ENCODE data around the gene UBE2QL1.

Gene UBE2QL1

DNA sequence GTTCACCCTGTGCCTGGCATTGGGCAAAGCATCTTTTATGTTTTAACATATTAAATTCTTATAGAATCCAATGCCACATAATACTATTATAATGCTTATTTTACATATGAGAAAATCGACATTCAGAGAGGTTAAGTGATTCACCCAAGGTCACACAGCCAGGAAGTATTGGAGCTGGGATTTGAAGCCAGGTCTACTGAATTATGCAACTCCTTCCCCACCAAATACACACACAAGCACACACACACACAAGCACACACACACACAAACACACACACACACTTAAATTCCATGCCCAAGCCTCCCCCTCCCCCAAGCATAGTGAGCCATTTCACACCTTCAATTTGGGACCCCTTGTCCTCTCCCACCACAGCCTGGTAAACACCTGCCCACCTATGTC lies 37.4 kb downstream of the UBE2QL1 start:
- DNase-seq (ENCODE audit: insufficient read length, low spot score), result no peak
- FAIRE-seq, result no peak
- no peak for TF ChIP-seq POLR2A (IDR thresholded peaks at IDR 0.05; ENCODE audit: low read depth, low read length)

DNA sequence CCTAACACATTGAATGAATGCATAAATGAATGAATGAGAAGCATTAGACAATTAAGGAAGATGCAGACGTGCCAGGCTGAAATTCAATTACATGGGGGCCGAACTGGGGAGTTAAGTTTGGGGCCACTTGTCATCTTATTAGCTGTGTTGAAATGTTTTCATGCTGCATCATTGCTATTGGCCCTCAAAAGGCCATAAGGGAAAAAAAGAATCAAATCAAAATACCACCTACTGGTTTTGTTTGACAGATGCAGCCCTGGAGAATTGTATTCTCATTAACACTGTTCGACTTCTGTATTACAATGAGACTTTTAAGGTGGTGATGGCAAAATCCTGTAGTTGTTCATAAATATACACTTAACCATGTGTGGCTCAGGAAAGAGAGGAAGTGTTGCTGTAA lies 38.4 kb downstream of the UBE2QL1 start:
- FAIRE-seq (no peak), DNase-seq (ENCODE audit: insufficient read length, low spot score) (no peak)
- TF ChIP-seq POLR2A (IDR thresholded peaks at IDR 0.05; ENCODE audit: low read depth, low read length), result no peak

DNA sequence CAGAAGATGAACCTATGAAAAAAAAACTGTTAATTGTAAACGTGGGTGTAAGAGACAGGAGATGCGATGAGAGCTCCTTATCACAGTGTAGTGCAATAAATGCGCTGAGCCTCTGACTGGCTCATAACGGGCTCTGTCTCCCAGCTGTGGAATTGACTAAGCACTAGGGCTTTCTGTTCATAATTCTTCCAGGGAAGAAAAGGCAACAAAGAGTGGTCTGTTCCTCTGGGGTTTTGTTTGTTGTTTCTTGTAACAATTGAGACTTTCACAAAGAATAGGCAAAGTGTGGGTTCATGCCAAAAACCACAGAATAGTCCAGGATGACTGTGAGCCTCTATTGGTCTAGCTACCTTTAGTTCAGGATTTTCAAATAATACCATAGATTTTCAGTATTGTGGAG lies 39.4 kb downstream of the UBE2QL1 start:
- no peak for DNase-seq (ENCODE audit: insufficient read length, low spot score)
- FAIRE-seq, result no peak
- TF ChIP-seq POLR2A (IDR thresholded peaks at IDR 0.05; ENCODE audit: low read depth, low read length), result no peak

DNA sequence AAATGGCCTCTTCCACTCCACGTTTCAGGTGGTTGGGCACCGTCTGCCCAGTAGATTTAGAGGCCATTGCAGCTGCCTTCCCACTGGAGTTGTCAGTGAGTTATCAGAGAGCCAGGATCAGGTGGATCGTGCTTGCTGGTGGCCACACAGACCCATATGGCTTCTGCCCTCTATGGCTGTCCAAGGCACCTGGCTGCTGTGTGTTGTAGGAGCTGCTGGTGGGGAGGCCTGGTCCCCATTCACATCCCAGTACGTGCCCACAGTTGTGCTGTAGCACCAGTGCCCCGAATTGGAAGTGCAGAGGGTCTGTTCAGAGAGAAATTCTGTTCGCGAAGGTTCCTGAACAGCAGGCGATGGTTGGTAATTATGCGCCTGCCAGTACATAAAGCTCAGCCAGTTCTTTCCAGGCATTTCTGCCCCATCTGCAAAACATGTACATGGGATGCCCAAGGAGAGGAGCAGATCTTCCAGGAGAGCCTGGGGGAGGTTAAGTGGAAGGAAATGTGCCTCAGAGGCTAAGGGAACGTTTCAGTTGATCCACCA lies 41.1 kb downstream of the UBE2QL1 start:
- DNase-seq (ENCODE audit: insufficient read length, low spot score), result no peak
- TF ChIP-seq POLR2A (IDR thresholded peaks at IDR 0.05; ENCODE audit: low read depth, low read length), result no peak
- FAIRE-seq, result no peak

DNA sequence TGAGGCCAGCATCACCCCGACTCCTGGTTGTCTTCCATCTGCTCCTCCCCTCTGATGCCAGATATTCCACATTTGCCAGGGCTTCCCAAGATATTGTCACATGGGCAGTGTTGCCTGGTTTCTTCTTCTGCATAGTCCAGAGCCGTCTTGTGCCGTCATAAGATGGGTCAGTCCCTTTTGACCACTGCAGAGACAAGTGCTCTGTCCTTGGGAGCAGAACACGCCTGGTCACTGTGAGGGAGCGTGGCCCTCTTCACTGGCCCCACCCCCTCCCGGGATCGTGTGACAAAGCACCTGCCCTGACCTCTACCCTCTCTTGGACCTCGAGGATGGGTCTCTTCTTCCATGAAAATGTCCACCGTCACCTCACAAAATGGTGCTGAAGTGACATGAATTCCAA lies 41.6 kb downstream of the UBE2QL1 start:
- FAIRE-seq, result no peak
- DNase-seq (ENCODE audit: insufficient read length, low spot score), result no peak
- no peak for TF ChIP-seq POLR2A (IDR thresholded peaks at IDR 0.05; ENCODE audit: low read depth, low read length)

DNA sequence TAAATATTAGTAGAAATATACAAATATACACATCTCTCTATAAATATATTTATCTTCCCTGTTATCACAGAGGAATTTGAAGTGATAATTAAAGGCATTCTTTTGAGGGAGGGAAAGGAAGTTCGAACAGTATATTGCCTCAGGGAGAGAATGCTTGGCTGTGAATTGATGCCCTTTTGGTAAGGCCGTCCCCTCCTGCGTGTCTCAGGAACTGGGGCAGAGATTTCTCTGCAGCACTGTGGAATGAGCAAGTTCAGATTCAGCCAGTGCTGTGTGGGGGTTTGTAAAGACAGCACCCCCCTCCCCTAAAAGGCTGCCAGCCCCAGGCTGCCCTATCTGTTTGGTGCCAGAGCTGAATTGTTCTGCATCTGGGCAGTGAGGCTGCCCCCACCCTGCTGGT lies 42.0 kb downstream of the UBE2QL1 start:
- FAIRE-seq (no peak), DNase-seq (ENCODE audit: insufficient read length, low spot score) (no peak)
- no peak for TF ChIP-seq POLR2A (IDR thresholded peaks at IDR 0.05; ENCODE audit: low read depth, low read length)

DNA sequence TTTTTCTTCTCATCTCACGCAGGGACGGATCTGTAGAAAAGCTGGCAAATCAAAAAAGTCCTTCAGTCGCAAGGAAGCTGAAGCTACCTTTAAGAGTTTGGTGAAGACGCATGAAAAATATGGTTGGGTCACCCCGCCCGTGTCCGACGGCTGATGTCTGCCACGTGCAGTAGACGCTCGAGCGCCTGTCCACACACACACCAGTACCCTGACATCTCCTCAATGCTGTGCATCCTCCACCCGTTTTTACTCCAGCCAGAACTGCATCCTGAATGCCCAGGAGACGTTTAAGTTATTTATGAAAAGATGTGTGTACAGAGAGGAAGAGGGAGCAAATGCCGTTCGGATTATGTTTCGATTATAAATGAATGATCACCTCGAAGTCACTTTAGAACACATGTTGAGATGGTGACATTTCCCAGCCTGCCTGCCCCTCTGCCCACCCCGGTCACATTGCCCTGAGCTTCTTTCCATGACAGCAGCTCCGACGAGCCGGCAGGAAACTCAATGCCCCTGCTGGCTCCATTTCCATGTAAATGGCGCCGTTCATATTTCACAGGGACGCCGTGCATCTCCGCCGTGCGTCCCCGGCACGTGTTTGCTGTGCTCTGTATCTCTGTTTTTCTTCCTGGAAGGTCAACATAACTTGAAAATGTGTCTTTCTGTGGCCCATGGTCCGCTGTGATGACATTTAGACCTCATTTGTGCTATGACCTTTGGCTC lies 42.7 kb downstream of the UBE2QL1 start:
- no peak for DNase-seq (ENCODE audit: insufficient read length, low spot score)
- no peak for TF ChIP-seq POLR2A (IDR thresholded peaks at IDR 0.05; ENCODE audit: low read depth, low read length)
- no peak for FAIRE-seq

DNA sequence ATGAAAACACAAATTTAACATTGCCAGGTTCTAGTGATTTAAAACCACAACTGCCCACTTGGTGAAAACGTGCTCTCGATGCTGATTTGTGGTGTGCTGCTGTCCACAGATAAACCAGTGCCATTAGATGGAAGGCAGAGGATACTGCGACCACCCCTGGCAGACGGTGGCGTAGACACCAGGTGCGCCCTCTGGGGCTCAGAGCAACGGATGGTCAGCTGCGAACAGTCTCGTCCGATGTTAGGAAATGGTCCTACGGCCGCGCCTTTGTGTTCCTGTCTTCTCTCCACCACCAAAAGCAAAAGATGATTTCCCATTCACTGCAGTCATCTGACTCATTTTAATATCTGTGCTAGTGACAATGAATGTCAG lies 43.2 kb downstream of the UBE2QL1 start:
- no peak for DNase-seq (ENCODE audit: insufficient read length, low spot score)
- FAIRE-seq, result no peak
- TF ChIP-seq POLR2A (IDR thresholded peaks at IDR 0.05; ENCODE audit: low read depth, low read length), result no peak

DNA sequence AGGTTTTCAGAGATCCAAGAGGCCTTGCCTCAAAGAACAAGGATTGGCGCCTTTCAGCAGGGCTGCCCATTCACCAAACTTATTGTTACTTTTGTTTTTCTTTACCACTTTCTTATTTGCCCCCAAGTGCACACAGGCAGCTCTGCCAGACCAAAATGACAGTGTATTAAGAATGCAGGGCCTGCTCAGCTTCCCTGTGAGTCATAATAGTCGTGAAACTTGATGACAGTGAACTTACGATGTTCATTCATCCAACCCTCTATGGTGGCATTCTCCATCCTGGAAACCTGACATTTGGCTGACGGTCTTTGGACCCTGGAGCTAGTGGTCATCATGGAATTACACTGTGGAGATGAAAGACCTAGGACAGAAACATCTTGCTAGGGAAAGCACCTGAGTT lies 44.3 kb downstream of the UBE2QL1 start:
- DNase-seq (ENCODE audit: insufficient read length, low spot score) (no peak), FAIRE-seq (no peak)
- no peak for TF ChIP-seq POLR2A (IDR thresholded peaks at IDR 0.05; ENCODE audit: low read depth, low read length)

DNA sequence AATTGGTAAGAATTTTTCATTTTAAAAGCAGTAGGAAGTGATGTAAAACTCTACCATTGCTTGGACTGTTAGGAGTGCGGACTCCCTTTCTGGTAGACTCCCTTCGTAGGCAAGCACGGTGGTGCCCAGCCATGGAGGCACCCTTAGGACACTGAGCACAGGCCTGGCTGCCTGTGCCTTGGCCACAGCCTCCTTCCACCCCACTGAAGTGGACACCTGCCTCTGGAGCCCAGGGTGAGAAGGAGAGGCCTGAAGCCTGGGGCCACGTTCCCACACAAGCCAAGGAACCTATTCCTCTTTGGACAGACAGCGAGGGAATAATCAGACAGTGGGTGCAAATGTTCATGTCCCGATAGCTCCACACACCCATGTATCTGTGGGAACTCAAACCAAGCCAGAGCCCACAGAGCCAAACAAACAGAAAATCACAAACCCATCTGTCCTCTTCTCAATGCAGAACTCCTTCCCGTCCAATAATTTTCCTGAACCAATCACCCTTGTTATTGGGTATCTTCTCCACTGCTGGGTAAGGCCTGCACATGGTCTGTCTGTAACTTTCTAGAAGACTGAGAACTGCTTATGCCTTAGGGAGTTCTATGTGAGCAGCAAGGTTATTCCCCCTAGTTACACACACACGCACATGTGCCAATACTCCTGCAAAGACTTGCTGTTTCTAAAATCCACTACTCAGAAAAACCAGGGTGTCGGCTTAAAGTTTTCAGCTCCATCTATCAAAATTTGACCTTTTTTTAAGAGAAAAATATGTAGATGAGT lies 45.2 kb downstream of the UBE2QL1 start:
- DNase-seq (ENCODE audit: insufficient read length, low spot score), result no peak
- no peak for TF ChIP-seq POLR2A (IDR thresholded peaks at IDR 0.05; ENCODE audit: low read depth, low read length)
- FAIRE-seq, result no peak

DNA sequence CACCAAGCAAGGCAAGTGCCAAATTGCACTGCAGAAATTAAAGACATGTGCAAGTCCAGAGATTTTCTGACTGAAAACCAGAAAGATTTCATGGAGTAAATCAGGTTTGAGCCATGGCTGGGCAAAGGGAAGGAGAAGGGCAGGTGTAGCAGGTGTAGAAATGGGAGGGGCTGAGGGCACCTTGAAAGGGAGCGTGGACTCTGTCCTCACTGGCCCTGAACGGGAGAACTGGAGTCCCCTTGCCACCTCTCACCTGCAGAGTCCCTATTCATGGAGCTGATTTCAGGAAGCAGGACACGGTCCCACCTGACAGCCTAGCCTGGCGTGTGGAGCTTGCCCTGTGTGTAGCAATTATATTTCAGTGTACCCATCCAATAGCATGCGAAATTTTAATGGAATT lies 46.3 kb downstream of the UBE2QL1 start:
- no peak for FAIRE-seq
- no peak for TF ChIP-seq POLR2A (IDR thresholded peaks at IDR 0.05; ENCODE audit: low read depth, low read length)
- no peak for DNase-seq (ENCODE audit: insufficient read length, low spot score)

DNA sequence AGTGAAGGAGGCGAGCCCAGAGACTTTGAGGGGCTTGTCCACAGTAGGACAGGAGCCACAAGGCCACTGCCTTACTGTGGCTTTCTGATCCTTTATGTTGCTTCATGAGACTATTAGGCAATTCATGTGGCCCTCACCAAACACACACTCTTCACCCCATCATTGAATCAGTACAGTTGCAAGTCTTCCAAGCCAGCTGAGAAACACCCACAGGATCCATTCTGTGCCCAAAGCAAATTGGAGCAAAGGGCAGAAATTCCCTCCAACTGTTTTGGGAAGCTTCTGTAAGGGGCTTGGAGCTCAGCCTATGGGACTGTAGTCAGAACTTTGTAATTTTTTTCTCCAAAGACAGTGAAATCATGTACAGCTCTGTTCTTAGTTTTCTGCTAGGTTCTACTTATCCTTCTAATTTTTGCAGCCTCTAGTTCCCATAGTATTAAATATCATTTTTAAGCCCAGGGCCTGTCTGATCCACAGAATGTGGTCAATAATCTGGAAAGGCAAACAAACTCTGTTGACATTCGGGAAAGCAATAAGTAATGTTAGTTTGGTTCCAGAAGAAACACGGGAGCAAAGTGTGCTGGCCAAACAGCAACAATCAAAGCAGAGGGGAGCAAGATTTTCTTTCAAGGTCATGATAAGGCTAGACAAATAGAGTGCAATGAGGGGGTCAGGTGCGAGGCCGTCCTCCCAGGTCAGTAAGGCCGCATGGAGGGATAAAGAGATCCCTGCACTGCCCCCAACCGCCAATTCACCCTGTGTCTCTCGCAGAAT lies 47.0 kb downstream of the UBE2QL1 start:
- DNase-seq (ENCODE audit: insufficient read length, low spot score) (no peak), FAIRE-seq (no peak)
- TF ChIP-seq POLR2A (IDR thresholded peaks at IDR 0.05; ENCODE audit: low read depth, low read length), result no peak

DNA sequence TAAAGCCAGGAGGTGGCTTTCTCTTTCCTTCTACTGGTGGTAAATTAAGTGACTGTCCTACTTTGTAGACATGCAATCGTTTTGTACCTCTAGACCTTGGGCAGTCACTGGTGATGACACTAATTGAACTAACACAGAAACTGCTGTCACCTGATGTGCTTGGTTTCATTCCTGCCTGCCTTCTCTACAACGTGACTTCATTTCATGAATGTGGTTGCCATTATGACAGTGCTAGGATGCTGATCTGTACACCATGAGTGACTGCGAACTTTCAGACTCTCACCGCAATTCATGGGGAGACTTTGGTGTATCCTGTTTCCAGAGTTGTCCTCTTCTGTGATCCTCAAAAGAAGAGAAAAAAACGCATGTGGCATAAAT lies 47.5 kb downstream of the UBE2QL1 start:
- DNase-seq (ENCODE audit: insufficient read length, low spot score), result no peak
- FAIRE-seq, result no peak
- no peak for TF ChIP-seq POLR2A (IDR thresholded peaks at IDR 0.05; ENCODE audit: low read depth, low read length)

DNA sequence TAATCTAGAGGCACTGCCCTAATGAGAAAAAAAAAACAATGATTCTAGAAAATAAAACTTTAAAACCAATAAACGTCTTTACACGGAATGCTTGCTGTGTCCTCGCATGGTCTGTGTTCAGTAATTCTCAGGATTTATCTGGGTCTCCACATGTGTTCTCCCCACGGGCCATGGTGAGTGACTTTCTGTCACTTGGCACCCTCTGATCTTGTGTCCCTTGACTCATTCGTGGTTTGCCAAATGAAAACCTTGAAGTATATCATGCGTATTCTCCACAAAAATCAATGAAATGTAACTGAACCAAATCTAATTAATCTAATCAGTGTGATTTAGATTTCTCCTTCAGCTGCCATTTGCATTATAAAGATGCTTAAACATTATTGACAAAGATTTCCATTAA lies 48.0 kb downstream of the UBE2QL1 start:
- no peak for TF ChIP-seq POLR2A (IDR thresholded peaks at IDR 0.05; ENCODE audit: low read depth, low read length)
- no peak for DNase-seq (ENCODE audit: insufficient read length, low spot score)
- FAIRE-seq, result no peak

Measured in H54 (cell line).